AG10803 (cell line): ENCODE results near the gene KIF18B.

Source experiments
- DNase-seq: peaks from one replicate; pipeline ENCODE4 v3.0.0; 2010; ENCODE audit warnings: low read depth
- H3K4me3 ChIP-seq: 2 replicates; pipeline ENCODE4 v1.5.1; 2011; ENCODE audit warnings: mild to moderate bottlenecking, low read length, control low read depth
- CTCF ChIP-seq: conservative IDR thresholded peaks from 2 replicates; pipeline ENCODE4 v1.5.1; 2011; ENCODE audit warnings: mild to moderate bottlenecking, low read length, control low read depth, inconsistent platforms

The KIF18B gene

GRCh38 chr17:44889003-44889402, 58.6 kb downstream of the KIF18B start:
- no peak overlapping the region for H3K4me3 ChIP-seq
- TF ChIP-seq CTCF: no peak
- no peak for DNase-seq

DNA sequence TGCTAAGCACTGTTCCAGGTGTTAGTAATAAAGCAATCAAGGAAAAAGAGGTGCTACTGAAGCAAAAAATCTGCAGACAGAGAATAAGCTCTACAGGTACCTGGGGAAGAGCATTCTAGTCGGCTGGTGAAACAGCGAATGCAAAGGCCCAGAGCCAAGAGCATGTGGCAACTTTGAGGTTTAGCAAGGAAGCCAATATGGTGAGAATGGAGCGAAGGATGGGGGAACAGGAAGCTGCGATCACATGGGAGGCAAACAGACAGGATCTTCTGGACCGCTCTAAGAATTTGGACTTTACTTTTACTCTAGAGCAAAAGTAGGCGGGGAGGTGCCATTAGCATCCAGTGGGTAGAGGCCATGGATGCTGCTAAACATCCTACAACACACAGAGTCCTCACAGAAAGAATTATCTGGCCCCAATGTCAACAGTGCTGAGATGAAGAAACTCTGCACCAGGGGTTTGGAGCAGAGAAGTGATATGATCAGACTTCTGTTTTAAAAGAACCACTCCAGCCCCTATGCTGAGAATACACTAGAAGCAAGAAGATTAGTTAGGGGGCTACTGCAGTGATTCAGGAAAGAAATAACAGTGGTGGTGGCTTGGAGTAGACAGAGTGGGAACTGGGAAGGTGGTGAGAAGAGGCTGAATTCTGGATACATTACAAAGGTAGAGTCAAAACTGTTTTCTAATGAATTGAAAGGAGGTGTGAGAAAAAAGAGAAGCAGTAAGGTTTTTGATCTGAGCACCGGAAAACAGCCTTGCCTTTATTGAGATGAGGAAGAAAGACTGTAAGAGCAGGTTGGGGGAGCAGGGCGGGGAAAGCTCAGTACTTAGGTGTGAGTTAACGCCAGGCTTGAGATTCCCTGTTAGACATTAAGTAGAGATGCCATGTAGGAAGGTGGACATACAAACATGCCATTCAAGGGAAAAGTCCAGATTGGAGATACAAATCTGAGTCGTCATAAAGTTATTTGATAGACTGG, 59.3 kb downstream of the KIF18B start:
- no peak for TF ChIP-seq CTCF
- DNase-seq: no peak
- H3K4me3 ChIP-seq: no peak overlapping the region

DNA sequence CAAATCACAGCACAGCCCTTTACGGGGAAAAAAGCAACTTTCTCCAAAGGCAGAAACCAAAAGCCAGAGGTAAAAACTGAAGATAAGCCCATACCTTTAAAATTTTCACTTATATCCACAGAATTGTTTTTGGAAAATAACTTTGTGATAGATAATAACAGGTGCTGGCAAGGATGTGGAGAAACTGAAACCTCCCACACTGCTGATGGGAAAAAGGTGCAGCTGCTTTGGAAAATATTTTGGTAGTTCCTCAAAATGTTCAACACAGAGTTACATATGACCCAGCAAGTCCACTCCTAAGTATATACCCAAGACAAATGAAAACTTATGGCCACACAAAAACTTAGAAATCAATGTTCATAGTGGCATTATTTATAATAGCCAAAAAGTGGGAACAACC, 60.6 kb downstream of the KIF18B start:
- no peak overlapping the region for H3K4me3 ChIP-seq
- no peak for DNase-seq
- no peak for TF ChIP-seq CTCF

DNA sequence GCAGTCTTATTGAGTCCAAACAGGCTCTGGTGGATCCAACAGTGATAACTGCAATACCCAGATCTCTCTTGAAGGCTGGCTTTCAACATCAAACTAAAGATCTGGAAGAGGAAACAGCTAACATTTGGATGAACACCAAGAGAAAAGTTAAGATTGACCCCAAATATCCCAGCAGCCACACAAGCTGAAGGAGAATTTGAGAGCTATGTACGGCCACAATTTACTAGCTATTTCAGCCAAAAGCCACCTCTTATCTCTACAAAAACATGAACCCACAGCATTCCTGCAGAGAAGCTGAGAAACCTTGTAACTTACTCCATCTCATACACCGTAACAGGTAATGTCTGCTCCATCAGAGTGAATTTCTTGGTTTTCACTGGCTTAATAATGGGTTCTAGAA, 62.6 kb downstream of the KIF18B start:
- H3K4me3 ChIP-seq: no peak overlapping the region
- DNase-seq: no peak
- TF ChIP-seq CTCF: no peak

DNA sequence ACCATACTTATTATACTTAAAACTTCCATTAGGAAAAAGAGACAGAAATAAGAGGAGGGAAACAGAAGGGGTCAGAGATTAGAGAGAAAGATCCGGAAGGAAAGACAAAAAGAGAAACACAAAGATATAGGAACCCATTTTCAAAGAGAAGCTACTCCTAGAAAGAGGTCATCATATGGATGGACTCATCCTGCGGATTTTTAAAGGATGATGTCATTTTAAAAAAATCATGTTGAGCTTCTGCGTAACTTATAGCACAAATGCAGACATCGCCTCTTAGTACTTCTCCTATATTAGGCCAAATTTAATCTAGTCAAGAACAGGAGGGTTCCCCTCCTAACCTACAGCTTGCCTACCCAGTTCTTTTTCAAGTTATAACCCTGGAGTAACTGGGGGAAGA, 66.4 kb downstream of the KIF18B start:
- DNase-seq: no peak
- no peak for TF ChIP-seq CTCF
- H3K4me3 ChIP-seq: no peak overlapping the region

DNA sequence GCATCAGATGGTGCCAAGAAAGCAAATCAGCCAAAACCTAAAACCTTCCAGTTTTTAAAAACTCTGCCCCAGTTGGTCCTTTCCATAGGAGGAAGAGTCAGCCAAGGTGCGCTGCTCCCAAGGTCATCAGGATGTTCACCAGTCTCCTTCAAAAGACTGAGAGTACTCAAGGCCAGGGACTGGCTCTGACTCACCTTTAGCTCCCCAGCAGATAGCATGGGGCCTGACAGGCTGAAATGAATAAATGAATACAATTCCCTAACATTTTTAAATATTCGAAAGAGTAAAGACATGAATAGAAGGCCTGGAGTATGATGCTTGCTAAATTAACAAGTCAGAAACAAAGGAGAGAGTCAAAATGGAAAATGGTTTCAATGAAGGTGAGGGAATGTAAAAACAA, 67.5 kb downstream of the KIF18B start:
- DNase-seq: no peak
- TF ChIP-seq CTCF: no peak
- no peak overlapping the region for H3K4me3 ChIP-seq

DNA sequence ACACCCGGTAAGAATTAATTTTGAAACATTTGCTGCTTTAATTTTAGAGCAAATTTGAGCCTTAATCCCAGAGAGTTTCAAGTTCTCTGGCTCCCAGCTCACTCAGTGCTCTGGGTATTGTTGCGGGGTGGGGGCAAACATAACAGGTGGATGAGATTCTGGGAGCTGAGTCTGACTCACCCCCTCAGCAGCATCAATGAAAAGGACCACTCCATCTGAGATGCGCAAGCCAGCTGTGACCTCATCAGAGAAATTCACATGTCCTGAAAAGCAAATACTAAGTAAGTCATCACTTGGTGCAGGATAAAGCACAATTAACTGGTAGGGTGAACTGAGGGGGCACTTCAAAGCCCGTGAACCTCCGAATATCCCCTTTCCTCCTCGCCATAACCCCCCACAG, 68.2 kb downstream of the KIF18B start:
- H3K4me3 ChIP-seq: no peak overlapping the region
- TF ChIP-seq CTCF: no peak
- no peak for DNase-seq
